ENCODE data around the gene PPL. TPM values are rescaled to one million over a fixed set of nuclear protein-coding genes. Genes with fewer than 3 reads are reported as not detected.

The PPL gene
- total RNA-seq, 1 donor from 2014 or later = 4.7 TPM

DNA sequence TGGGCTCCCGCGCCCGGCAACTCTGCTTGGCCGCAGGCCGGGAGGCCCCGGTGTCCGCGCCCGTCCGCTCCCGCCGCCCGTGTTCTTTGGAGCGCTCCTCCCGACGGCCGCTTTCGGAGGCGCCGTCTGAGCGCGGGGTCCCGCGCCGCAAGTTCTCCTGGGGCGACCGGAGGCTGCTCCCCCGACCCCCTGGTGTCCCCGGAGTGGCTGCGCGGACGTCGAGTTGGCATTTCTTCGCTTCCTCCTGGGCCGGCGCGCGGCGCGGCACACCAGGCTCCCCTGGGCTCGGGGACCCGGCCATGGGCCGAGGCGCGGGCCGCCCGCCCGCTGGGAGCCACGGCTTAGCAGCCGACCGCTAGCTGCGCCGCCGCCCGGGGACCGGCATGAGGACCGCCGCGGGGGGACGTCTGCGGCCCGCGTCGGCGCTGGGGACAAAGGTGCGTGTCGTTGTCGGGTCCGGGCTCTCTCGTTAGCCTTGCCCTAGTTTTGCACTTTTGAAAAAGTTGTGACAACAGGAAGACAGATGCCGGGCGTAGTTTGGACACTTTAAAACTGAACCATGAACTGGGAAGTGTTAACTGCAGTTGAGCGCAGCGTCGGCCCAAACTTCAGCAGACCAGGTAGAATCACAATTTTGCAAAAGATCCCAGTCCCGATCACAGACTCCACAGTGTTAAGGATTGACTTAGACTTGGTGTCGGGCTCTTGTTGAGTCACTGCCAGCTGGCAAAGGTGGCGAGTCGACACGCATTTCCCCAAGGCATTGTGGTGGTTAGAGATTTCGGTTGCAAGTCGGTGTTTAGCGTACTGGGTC is 89.0 kb downstream of the PPL start:
- DNase-seq = peak; percentile 60
- Mint-ChIP-seq H3K27me3 (ENCODE audit: unreplicated experiment) (no peaks in the 10 kb centered on the region), H3K4me1 (ENCODE audit: low read depth, unreplicated experiment) (peaks cover 19% of the 10 kb centered on the region), H3K27ac (ENCODE audit: unreplicated experiment) (peak overlapping the region; percentile 2), H3K36me3 (ENCODE audit: unreplicated experiment) (no peaks in the 10 kb centered on the region), H3K4me3 (ENCODE audit: unreplicated experiment) (peak overlapping the region; percentile 86), H3K9me3 (ENCODE audit: unreplicated experiment) (peaks cover 2% of the 10 kb centered on the region)
- TF ChIP-seq, protein P1, sequence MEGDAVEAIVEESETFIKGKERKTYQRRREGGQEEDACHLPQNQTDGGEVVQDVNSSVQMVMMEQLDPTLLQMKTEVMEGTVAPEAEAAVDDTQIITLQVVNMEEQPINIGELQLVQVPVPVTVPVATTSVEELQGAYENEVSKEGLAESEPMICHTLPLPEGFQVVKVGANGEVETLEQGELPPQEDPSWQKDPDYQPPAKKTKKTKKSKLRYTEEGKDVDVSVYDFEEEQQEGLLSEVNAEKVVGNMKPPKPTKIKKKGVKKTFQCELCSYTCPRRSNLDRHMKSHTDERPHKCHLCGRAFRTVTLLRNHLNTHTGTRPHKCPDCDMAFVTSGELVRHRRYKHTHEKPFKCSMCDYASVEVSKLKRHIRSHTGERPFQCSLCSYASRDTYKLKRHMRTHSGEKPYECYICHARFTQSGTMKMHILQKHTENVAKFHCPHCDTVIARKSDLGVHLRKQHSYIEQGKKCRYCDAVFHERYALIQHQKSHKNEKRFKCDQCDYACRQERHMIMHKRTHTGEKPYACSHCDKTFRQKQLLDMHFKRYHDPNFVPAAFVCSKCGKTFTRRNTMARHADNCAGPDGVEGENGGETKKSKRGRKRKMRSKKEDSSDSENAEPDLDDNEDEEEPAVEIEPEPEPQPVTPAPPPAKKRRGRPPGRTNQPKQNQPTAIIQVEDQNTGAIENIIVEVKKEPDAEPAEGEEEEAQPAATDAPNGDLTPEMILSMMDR (IDR thresholded peaks at IDR 0.05; ENCODE audit: partially characterized antibody, unreplicated experiment) = no peak

DNA sequence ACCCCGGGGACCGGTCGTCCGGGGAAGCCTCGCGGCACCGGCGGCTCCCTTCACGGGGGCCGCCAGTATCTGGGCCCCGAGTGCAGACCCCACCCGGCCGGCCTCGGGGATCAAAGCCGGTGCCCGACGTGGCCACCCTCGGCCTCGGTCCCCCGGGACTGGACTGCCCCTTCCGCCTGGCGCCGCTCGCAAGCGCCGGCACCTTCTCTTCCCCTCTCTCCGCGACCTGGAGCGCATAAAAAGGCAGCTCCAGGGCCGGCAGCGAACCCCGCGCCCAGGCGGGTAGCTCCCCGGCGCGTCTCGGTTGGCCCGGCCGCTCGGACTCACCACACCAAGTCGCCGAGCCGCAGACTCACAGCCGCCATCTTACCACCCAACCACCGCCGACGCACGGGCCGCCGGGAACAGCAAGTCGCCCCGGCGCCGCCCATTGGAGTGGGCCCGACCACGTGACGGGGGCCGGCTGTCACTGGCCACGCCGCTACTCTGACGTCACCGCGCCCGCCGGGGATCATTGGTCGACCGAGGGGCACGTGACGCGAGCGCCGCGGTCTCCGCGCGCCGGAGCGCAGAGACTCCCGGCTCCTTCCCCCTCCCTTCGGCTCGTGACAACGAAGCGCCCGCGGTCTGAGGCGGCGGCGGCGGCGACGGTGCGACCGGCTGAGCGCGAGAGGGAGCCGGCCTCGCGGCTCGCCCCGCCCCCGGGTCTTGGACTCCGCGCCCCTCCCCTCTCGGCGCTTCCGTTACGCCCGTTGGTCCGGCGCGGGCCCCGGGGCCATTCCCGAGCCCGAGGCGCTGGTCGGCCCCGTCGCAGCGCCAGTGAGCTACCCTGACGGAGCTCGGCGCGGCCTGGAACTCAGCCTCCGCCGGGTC is 89.8 kb downstream of the PPL start, which contains the start of the genes GLYR1 and UBN1:
Gene GLYR1, minus strand, starts transcription at position 388 of the 873 bp plus-strand sequence. Its CDS starts 23 bp downstream, at position 365.
Gene UBN1, plus strand, starts transcription at position 581 of the 873 bp plus-strand sequence. CDS start 5,437 bp downstream, outside the sequence.
- Mint-ChIP-seq H3K9me3 (ENCODE audit: unreplicated experiment) (peaks cover 2% of the 10 kb centered on the region), H3K27ac (ENCODE audit: unreplicated experiment) (peak within 1 kb of the TSS; percentile 72), H3K27me3 (ENCODE audit: unreplicated experiment) (no peaks in the 10 kb centered on the region), H3K4me1 (ENCODE audit: low read depth, unreplicated experiment) (peaks cover 19% of the 10 kb centered on the region), H3K4me3 (ENCODE audit: unreplicated experiment) (peak within 1 kb of the TSS; percentile 95), H3K36me3 (ENCODE audit: unreplicated experiment) (no peaks in the 10 kb centered on the region)
- TF ChIP-seq, protein P1 (IDR thresholded peaks at IDR 0.05; ENCODE audit: partially characterized antibody, unreplicated experiment) = no peak
- peak; percentile 100 for DNase-seq

DNA sequence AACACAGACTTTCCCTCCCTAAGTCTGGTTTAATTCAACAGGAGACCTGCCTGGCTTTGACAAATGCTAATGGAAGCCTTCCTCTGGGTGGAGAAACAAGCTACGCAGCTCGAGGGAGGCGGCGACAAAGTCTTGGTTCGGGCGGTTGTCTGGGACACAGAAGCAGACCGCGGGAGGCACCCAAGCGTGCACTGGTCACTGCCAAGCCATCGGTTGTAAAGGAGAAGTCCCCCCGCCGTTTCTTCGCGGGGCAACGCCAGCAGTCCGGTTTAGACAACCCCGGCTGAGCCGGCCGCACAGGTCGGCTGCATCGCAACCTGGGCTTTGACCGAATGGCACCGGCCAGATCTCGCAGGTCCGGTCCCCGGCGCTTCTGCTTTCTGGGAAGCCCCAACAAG is 90.4 kb downstream of the PPL start:
- TF ChIP-seq, protein P1 (IDR thresholded peaks at IDR 0.05; ENCODE audit: partially characterized antibody, unreplicated experiment) = no peak
- H3K4me1 Mint-ChIP-seq (ENCODE audit: low read depth, unreplicated experiment) = peaks cover 19% of the 10 kb centered on the region
- H3K36me3 Mint-ChIP-seq (ENCODE audit: unreplicated experiment) = no peaks in the 10 kb centered on the region
- peaks cover 2% of the 10 kb centered on the region for H3K9me3 Mint-ChIP-seq (ENCODE audit: unreplicated experiment)
- peak; percentile 67 for DNase-seq
- peak overlapping the region; percentile 66 for H3K27ac Mint-ChIP-seq (ENCODE audit: unreplicated experiment)
- H3K27me3 Mint-ChIP-seq (ENCODE audit: unreplicated experiment) = no peaks in the 10 kb centered on the region
- peak overlapping the region; percentile 95 for H3K4me3 Mint-ChIP-seq (ENCODE audit: unreplicated experiment)

DNA sequence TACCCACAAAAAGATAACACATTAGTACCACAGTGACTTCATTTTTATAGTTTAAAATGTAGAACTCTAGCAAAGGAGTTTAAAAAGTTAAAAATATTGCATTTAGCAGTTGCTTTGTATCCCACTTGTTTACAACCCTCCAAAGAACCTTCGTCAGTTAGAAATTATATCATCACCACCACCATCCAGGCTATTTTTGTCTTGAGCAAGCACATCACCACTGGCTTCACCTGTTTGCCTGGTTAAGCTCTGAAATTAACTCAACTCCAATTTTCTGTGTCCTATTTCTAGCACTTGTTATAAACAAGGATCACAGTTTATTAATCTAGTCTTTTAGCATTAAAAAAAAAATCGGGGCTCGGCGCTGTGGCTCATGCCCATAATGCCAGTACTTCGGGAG is 96.0 kb downstream of the PPL start:
- H3K27me3 Mint-ChIP-seq (ENCODE audit: unreplicated experiment) = peaks cover 2% of the 10 kb centered on the region
- no peak overlapping the region for H3K27ac Mint-ChIP-seq (ENCODE audit: unreplicated experiment)
- DNase-seq = no peak
- H3K4me1 Mint-ChIP-seq (ENCODE audit: low read depth, unreplicated experiment) = peaks cover 6% of the 10 kb centered on the region
- no peak overlapping the region for H3K4me3 Mint-ChIP-seq (ENCODE audit: unreplicated experiment)
- H3K9me3 Mint-ChIP-seq (ENCODE audit: unreplicated experiment) = peaks cover 2% of the 10 kb centered on the region
- no peaks in the 10 kb centered on the region for H3K36me3 Mint-ChIP-seq (ENCODE audit: unreplicated experiment)
- TF ChIP-seq, protein P1 (IDR thresholded peaks at IDR 0.05; ENCODE audit: partially characterized antibody, unreplicated experiment) = no peak

Measured in glutamatergic neuron (in vitro differentiated cells).